PFSK-1 (cell line): ENCODE measurements around the gene LDLRAP1.

Experiments
- FOXP2 ChIP-seq: optimal IDR thresholded peaks from 2 replicates; pipeline ENCODE3; 2011; ENCODE audit warnings: borderline replicate concordance, control low read depth, inconsistent platforms; ENCODE audit not compliant: insufficient read depth; ENCODE audit errors: extremely low read length, extremely low read depth
- POLR2AphosphoS5 ChIP-seq: IDR thresholded peaks from 2 replicates; pipeline ENCODE4 v1.6.1; 2012; ENCODE audit warnings: low read depth, mild to moderate bottlenecking, control low read depth, low read length, moderate library complexity
- SIN3A ChIP-seq: IDR thresholded peaks from 2 replicates; pipeline ENCODE4 v1.6.1; 2012; ENCODE audit warnings: mild to moderate bottlenecking, low read length, moderate library complexity, borderline replicate concordance; ENCODE audit not compliant: insufficient read depth
- TAF1 ChIP-seq: IDR thresholded peaks from 2 replicates; pipeline ENCODE4 v1.6.1; 2012; ENCODE audit warnings: low read length, control low read depth, borderline replicate concordance; ENCODE audit not compliant: insufficient read depth
- TF ChIP-seq, protein P1 (sequence below), 2 experiments: IDR thresholded peaks; 2 replicates each; pipeline versions ENCODE4 v1.6.1 to v1.8.0; 2011 to 2012; ENCODE audit warnings: low read depth in 2 of 2, low read length in 2 of 2, control low read depth in 1 of 2, inconsistent platforms in 1 of 2, mild to moderate bottlenecking in 1 of 2, moderate library complexity in 1 of 2; ENCODE audit not compliant: insufficient read depth in 1 of 2

LDLRAP1 gene

GRCh38 chr1:25513666-25514065 lies 29.7 kb upstream of the LDLRAP1 start:
- TF ChIP-seq TAF1 = no peak

DNA sequence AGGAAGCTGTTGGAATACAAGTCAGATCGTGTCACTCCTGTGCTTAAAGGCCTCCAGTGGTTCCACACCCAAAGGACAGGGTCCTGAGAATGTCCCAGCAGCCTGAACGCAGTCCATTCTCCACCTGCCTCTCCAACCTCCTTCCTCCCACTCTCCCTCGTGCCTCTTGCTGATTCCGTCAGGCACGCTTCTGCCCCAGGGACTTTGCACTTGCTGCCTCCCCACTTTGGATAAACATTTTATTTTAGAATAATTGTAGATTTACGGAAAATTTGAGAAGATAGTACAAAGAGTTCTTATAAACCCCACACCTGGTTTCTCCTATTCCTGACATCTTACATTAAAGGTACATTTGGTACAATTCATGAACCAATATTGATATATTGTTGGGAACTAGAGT lies 28.4 kb upstream of the LDLRAP1 start:
- TF ChIP-seq POLR2AphosphoS5 = no peak
- no peak for TF ChIP-seq FOXP2
- TF ChIP-seq, protein P1, sequence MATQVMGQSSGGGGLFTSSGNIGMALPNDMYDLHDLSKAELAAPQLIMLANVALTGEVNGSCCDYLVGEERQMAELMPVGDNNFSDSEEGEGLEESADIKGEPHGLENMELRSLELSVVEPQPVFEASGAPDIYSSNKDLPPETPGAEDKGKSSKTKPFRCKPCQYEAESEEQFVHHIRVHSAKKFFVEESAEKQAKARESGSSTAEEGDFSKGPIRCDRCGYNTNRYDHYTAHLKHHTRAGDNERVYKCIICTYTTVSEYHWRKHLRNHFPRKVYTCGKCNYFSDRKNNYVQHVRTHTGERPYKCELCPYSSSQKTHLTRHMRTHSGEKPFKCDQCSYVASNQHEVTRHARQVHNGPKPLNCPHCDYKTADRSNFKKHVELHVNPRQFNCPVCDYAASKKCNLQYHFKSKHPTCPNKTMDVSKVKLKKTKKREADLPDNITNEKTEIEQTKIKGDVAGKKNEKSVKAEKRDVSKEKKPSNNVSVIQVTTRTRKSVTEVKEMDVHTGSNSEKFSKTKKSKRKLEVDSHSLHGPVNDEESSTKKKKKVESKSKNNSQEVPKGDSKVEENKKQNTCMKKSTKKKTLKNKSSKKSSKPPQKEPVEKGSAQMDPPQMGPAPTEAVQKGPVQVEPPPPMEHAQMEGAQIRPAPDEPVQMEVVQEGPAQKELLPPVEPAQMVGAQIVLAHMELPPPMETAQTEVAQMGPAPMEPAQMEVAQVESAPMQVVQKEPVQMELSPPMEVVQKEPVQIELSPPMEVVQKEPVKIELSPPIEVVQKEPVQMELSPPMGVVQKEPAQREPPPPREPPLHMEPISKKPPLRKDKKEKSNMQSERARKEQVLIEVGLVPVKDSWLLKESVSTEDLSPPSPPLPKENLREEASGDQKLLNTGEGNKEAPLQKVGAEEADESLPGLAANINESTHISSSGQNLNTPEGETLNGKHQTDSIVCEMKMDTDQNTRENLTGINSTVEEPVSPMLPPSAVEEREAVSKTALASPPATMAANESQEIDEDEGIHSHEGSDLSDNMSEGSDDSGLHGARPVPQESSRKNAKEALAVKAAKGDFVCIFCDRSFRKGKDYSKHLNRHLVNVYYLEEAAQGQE (IDR thresholded peaks at IDR 0.05; ENCODE audit: insufficient read depth in 1 of 2, low read depth in 2 of 2, low read length in 2 of 2) = no peak

GRCh38 chr1:25516686-25517085 lies 26.7 kb upstream of the LDLRAP1 start:
- no peak for TF ChIP-seq TAF1
- TF ChIP-seq POLR2AphosphoS5 = no peak

GRCh38 chr1:25517476-25518394 lies 25.7 kb upstream of the LDLRAP1 start:
- TF ChIP-seq POLR2AphosphoS5 (no peak), SIN3A (no peak), TAF1 (no peak), FOXP2 (no peak)
- TF ChIP-seq, protein P1 (IDR thresholded peaks at IDR 0.05; ENCODE audit: insufficient read depth in 1 of 2, low read depth in 2 of 2, low read length in 2 of 2) = no peak

- TF ChIP-seq, protein P1 (IDR thresholded peaks at IDR 0.05; ENCODE audit: insufficient read depth in 1 of 2, low read depth in 2 of 2, low read length in 2 of 2) = no peak
- no peak for TF ChIP-seq SIN3A
These were observed 23.8 kb upstream of the LDLRAP1 start for GRCh38 chr1:25519624-25520023.

DNA sequence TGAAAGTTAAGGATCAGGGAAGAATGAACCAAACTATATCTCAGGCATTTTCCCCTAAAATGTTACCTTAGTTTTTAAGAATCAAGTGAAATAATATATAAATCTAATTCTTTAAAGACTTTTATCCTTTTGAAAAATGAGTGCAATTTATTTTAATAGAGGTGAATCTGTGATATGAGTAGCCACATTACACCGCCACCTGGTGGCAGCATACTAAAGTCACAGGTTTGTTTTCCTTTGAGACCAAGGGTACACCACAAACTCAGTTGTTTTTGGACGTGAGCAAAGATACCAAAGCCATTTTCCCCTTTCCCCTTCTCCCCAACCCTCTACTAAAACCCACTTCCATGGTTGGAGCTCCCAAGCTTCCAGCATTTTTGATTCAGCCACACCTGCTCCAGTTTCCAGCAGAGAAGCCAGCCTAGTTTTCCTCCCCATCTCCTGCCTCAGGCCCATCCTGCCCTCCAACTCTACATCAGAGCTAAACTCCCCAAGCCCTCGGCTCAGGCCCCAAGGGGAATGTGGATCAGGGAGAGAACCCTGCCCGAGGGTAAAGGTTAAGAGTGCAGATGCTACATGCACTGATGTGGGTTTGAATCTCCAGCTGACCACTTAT lies 22.9 kb upstream of the LDLRAP1 start:
- TF ChIP-seq, protein P1 (IDR thresholded peaks at IDR 0.05; ENCODE audit: insufficient read depth in 1 of 2, low read depth in 2 of 2, low read length in 2 of 2) = no peak
- no peak for TF ChIP-seq SIN3A
- no peak for TF ChIP-seq POLR2AphosphoS5
- TF ChIP-seq TAF1 = no peak
- TF ChIP-seq FOXP2 = no peak
